ENCODE data around the gene STK16. TPM values are rescaled to one million over a fixed set of nuclear protein-coding genes. Genes with fewer than 3 reads are reported as not detected.

STK16 gene
- total and polyA plus RNA-seq, 10 donors = 17.0 to 47.6 (median 29.5) TPM

DNA sequence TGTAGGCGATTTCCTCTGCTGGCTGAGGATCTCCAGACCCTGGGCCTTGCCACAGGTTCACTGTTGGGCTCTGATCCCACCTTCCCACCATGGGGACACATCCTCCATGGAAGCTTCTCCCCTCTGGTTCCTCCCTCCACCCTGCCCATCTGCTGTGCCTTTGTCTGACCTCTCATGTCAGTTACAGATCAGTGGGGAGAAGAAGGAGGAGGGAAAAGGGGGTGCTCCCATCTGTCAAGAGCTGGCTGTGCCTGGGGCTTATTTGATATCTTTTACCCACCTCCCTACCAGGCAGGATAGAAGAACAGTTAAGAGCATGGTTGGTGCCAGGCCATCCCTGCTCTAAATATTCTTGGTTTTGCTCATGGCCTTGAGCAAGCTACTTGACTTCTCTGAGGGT, 21.6 kb downstream of the STK16 start:
- Histone ChIP-seq H3K36me3 (no peaks in the 10 kb centered on the region), H3K4me3 (no peak overlapping the region), H3K27ac (no peak overlapping the region), H3K4me1 (peaks cover 0 to 27% (median 12%) of the 10 kb centered on the region in 6 donors), H3K27me3 (replicated peaks in 1 of 7) (no peaks in the 10 kb centered on the region), H3K9me3 (no peaks in the 10 kb centered on the region)
- TF ChIP-seq POLR2A (IDR thresholded peaks at IDR 0.05) (no peak), POLR2AphosphoS5 (IDR thresholded peaks at IDR 0.05) (no peak)
- TF ChIP-seq, protein P1, sequence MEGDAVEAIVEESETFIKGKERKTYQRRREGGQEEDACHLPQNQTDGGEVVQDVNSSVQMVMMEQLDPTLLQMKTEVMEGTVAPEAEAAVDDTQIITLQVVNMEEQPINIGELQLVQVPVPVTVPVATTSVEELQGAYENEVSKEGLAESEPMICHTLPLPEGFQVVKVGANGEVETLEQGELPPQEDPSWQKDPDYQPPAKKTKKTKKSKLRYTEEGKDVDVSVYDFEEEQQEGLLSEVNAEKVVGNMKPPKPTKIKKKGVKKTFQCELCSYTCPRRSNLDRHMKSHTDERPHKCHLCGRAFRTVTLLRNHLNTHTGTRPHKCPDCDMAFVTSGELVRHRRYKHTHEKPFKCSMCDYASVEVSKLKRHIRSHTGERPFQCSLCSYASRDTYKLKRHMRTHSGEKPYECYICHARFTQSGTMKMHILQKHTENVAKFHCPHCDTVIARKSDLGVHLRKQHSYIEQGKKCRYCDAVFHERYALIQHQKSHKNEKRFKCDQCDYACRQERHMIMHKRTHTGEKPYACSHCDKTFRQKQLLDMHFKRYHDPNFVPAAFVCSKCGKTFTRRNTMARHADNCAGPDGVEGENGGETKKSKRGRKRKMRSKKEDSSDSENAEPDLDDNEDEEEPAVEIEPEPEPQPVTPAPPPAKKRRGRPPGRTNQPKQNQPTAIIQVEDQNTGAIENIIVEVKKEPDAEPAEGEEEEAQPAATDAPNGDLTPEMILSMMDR (IDR thresholded peaks at IDR 0.05 in 8 of 11, conservative IDR thresholded peaks at IDR 0.05 in 3 of 11) = no peak
- 84 to 100% (median 88%) methylated on average over 1 of the region's 1 CpG for WGBS, 5 donors
- DNase-seq = no peak
- intact Hi-C loops (cut with DNase I; ENCODE audit: low total_unique reads) = no loop called here

DNA sequence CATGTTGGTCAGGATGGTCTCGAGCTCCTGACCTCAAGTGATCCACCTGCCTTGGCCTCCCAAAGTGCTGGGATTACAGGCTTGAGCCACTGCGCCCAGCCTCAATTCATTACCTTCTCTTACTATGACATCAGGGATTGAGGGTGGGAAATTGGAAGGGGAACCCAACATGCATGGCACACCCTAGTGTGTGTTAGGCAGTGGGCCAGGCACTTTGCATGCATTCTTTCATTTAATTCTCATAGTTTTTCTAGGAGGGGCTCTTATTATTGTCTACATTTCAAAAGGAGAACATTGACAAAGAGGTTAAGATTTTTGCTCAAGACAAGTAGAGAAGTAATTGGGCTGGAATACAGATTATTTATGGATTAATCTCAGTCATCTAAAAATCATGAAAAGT, 23.0 kb downstream of the STK16 start:
- no peaks in the 10 kb centered on the region for H3K36me3 ChIP-seq
- H3K27me3 ChIP-seq (replicated peaks in 1 of 7) = no peaks in the 10 kb centered on the region
- H3K27ac ChIP-seq = no peak overlapping the region
- no peak overlapping the region for H3K4me3 ChIP-seq
- DNase-seq = no peak
- intact Hi-C loops (cut with DNase I; ENCODE audit: low total_unique reads) = no loop called here
- H3K4me1 ChIP-seq = peaks cover 0 to 27% (median 12%) of the 10 kb centered on the region in 6 donors
- TF ChIP-seq POLR2AphosphoS5 (IDR thresholded peaks at IDR 0.05) (no peak), POLR2A (IDR thresholded peaks at IDR 0.05) (no peak)
- TF ChIP-seq, protein P1 (IDR thresholded peaks at IDR 0.05 in 8 of 11, conservative IDR thresholded peaks at IDR 0.05 in 3 of 11) = no peak
- 74 to 91% (median 88%) methylated on average over 2 of the region's 2 CpGs for WGBS, 5 donors
- H3K9me3 ChIP-seq = no peaks in the 10 kb centered on the region

DNA sequence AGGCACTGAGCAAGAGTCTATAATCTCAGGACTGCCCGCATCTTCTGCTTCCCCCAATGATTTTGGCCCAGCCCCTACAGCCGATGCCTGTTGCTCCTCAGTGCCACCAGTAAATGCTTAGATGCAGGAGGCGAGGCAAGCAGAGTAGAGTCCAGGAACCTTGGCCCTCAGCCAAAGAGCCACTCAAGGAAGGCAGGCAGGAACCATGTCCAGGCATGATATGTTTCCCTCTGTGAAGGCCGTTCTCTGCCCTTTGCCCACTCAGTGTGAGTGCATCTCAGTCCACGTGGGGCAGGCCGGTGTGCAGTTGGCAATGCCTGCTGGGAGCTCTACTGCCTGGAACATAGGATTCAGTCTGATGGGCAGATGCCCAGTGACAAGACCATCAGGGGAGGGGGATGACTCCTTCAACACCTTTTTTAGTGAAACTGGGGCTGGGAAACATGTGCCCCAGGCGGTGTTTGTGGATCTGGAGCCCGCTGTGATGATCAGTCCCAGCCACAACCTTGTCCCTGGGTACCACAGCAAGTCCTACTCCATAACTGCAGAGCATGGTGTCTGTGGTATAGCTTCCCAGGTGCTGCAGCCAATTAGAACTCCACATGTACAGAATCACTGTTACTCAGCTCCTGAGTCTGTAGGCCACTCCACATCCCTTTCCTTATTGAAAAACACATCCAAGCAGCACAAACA, 24.2 kb downstream of the STK16 start:
- WGBS, 5 donors = 68 to 75% (median 74%) methylated on average over 8 of the region's 8 CpGs
- TF ChIP-seq, protein P1 (IDR thresholded peaks at IDR 0.05 in 8 of 11, conservative IDR thresholded peaks at IDR 0.05 in 3 of 11) = no peak
- TF ChIP-seq POLR2AphosphoS5 (IDR thresholded peaks at IDR 0.05) = peak; percentile 27 to 80 (median 78)
- DNase-seq = peak; percentile 77
- Histone ChIP-seq H3K27ac (no peak overlapping the region), H3K36me3 (no peaks in the 10 kb centered on the region), H3K4me1 (peaks cover 0 to 27% (median 12%) of the 10 kb centered on the region in 6 donors), H3K4me3 (no peak overlapping the region), H3K27me3 (replicated peaks in 1 of 7) (no peaks in the 10 kb centered on the region), H3K9me3 (no peaks in the 10 kb centered on the region)
- intact Hi-C loops (cut with DNase I; ENCODE audit: low total_unique reads) = no loop called here

DNA sequence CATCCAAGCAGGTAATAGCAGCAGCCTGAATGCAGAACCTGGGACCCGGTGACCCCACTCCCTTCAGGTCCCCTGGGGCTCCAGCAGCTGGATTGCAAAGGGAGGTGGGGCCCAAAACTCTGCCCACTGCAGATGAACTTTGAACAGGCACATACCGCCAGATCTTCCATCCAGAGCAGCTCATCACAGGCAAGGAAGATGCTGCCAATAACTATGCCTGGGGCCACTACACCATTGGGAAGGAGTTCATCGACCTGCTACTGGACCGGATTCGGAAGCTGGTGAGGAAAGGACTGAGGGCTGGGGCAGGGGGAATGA, 24.7 kb downstream of the STK16 start:
- TF ChIP-seq POLR2A (IDR thresholded peaks at IDR 0.05) = no peak
- TF ChIP-seq POLR2AphosphoS5 (IDR thresholded peaks at IDR 0.05) = no peak
- TF ChIP-seq, protein P1 (IDR thresholded peaks at IDR 0.05 in 8 of 11, conservative IDR thresholded peaks at IDR 0.05 in 3 of 11) = no peak
- intact Hi-C loops (cut with DNase I; ENCODE audit: low total_unique reads) = no loop called here
- no peaks in the 10 kb centered on the region for H3K9me3 ChIP-seq

More for the DNA sequence above, 24.7 kb downstream of the STK16 start:
- no peak for DNase-seq
- 87 to 94% (median 89%) methylated on average over 5 of the region's 5 CpGs for WGBS, 5 donors
- peaks cover 0 to 27% (median 12%) of the 10 kb centered on the region in 6 donors for H3K4me1 ChIP-seq
- H3K27me3 ChIP-seq (replicated peaks in 1 of 7) = no peaks in the 10 kb centered on the region
- H3K4me3 ChIP-seq = no peak overlapping the region
- no peaks in the 10 kb centered on the region for H3K36me3 ChIP-seq
- H3K27ac ChIP-seq = no peak overlapping the region
